AG10803 (cell line): Measurements from ENCODE around the gene PRPS2.

ENCODE experiments used
- DNase-seq: peaks from one replicate; pipeline ENCODE4 v3.0.0; 2010; ENCODE audit warnings: low read depth
- H3K4me3 ChIP-seq: 2 replicates; pipeline ENCODE4 v1.5.1; 2011; ENCODE audit warnings: mild to moderate bottlenecking, low read length, control low read depth
- CTCF ChIP-seq: conservative IDR thresholded peaks from 2 replicates; pipeline ENCODE4 v1.5.1; 2011; ENCODE audit warnings: mild to moderate bottlenecking, low read length, control low read depth, inconsistent platforms

PRPS2 gene

GRCh38 chrX:12867685-12868084 is 76.5 kb downstream of the PRPS2 start:
- DNase-seq, result no peak
- H3K4me3 ChIP-seq, result no peak overlapping the region

GRCh38 chrX:12868747-12869146 is 77.5 kb downstream of the PRPS2 start:
- DNase-seq, result no peak
- TF ChIP-seq CTCF, result no peak
- H3K4me3 ChIP-seq, result no peak overlapping the region

More at GRCh38 chrX:12867685-12868084, 76.5 kb downstream of the PRPS2 start:
- no peak for TF ChIP-seq CTCF

- no peak for DNase-seq
- TF ChIP-seq CTCF, result no peak
- H3K4me3 ChIP-seq, result no peak overlapping the region
Observed at GRCh38 chrX:12871257-12871656, 80.0 kb downstream of the PRPS2 start.

- TF ChIP-seq CTCF, result no peak
- H3K4me3 ChIP-seq, result no peak overlapping the region
- DNase-seq, result no peak
Observed at GRCh38 chrX:12872741-12873140, 81.5 kb downstream of the PRPS2 start.
